ENCODE measurements around the gene RELT.

RELT gene

GRCh38 chr11:73376160-73376802, at the start of gene RELT:
Gene RELT, plus strand, starts transcription at chr11:73376399. Its CDS starts 12,738 bp downstream, at chr11:73389137.
- DNase-seq (ENCODE audit: low spot score), result peak; percentile 99

GRCh38 chr11:73326929-73327811, 49.0 kb upstream of the RELT start:
- no peak for DNase-seq (ENCODE audit: low spot score)

GRCh38 chr11:73327812-73328364, 48.3 kb upstream of the RELT start:
- DNase-seq (ENCODE audit: low spot score), result no peak

GRCh38 chr11:73330569-73331093, 45.6 kb upstream of the RELT start:
- peak; percentile 71 for DNase-seq (ENCODE audit: low spot score)

- no peak for DNase-seq (ENCODE audit: low spot score)
Observed at GRCh38 chr11:73331138-73331916, 44.9 kb upstream of the RELT start.

- DNase-seq (ENCODE audit: low spot score), result no peak
Observed at GRCh38 chr11:73333173-73333572, 43.0 kb upstream of the RELT start.

GRCh38 chr11:73333640-73334383, 42.4 kb upstream of the RELT start:
- DNase-seq (ENCODE audit: low spot score), result no peak

GRCh38 chr11:73334384-73335203, 41.6 kb upstream of the RELT start:
- peak; percentile 76 for DNase-seq (ENCODE audit: low spot score)

- DNase-seq (ENCODE audit: low spot score), result peak; percentile 88
Observed at GRCh38 chr11:73335204-73335923, 40.8 kb upstream of the RELT start.

- no peak for DNase-seq (ENCODE audit: low spot score)
Observed at GRCh38 chr11:73337846-73338245, 38.4 kb upstream of the RELT start.

- no peak for DNase-seq (ENCODE audit: low spot score)
Observed at GRCh38 chr11:73338279-73338678, 37.9 kb upstream of the RELT start.

GRCh38 chr11:73340164-73340563, 36.0 kb upstream of the RELT start:
- no peak for DNase-seq (ENCODE audit: low spot score)

GRCh38 chr11:73342633-73343032, 33.6 kb upstream of the RELT start:
- no peak for DNase-seq (ENCODE audit: low spot score)

GRCh38 chr11:73343076-73343873, 32.9 kb upstream of the RELT start:
- no peak for DNase-seq (ENCODE audit: low spot score)

- DNase-seq (ENCODE audit: low spot score), result no peak
Observed at GRCh38 chr11:73344191-73344607, 32.0 kb upstream of the RELT start.

GRCh38 chr11:73345481-73346160, 30.6 kb upstream of the RELT start:
- no peak for DNase-seq (ENCODE audit: low spot score)

GRCh38 chr11:73346186-73346935, 29.8 kb upstream of the RELT start:
- no peak for DNase-seq (ENCODE audit: low spot score)
